OCI-LY1 (cell line): ENCODE measurements around the gene NRSN2.

Experiments used
- H2AFZ ChIP-seq: fragments of 200-600 bp; sonication (generic), shearing (Covaris generic); 2 replicates; pipeline ENCODE4 v1.6.0; 2014; ENCODE audit warnings: antibody characterized with exemption, mild to moderate bottlenecking, low read length
- H3F3A ChIP-seq: fragments of 200-600 bp; sonication (generic), shearing (Covaris generic); 2 replicates; pipeline ENCODE4 v1.6.0; 2014; ENCODE audit warnings: mild to moderate bottlenecking, antibody characterized with exemption, low read length, moderate library complexity; ENCODE audit not compliant: insufficient read depth
- H3K27ac ChIP-seq: fragments of 200-600 bp; sonication (generic); 2 replicates; pipeline ENCODE4 v1.5.1; 2014; ENCODE audit warnings: low read length, mixed run types, mild to moderate bottlenecking, low read depth; ENCODE audit not compliant: poor library complexity, severe bottlenecking
- H3K27me3 ChIP-seq: fragments of 200-600 bp; sonication (generic); 2 replicates; pipeline ENCODE4 v1.6.0; 2014; ENCODE audit warnings: antibody characterized with exemption, mild to moderate bottlenecking, low read length, moderate library complexity; ENCODE audit not compliant: insufficient read depth
- H3K36me3 ChIP-seq: fragments of 200-600 bp; sonication (generic); 2 replicates; pipeline ENCODE4 v1.6.1; 2014; ENCODE audit warnings: mild to moderate bottlenecking, antibody characterized with exemption, low read length, moderate library complexity, mixed read lengths; ENCODE audit not compliant: insufficient read depth
- H3K4me1 ChIP-seq: fragments of 200-600 bp; sonication (generic); 2 replicates; pipeline ENCODE4 v1.5.1; 2014; ENCODE audit warnings: mild to moderate bottlenecking, low read length, moderate library complexity; ENCODE audit not compliant: insufficient read depth, severe bottlenecking
- H3K4me2 ChIP-seq: fragments of 200-600 bp; sonication (generic), shearing (Covaris generic); 2 replicates; pipeline ENCODE4 v1.6.1; 2014; ENCODE audit warnings: low read length
- H3K4me3 ChIP-seq: fragments of 200-600 bp; sonication (generic); 2 replicates; pipeline ENCODE4 v1.5.1; 2014; ENCODE audit warnings: low read length, low read depth, mild to moderate bottlenecking, mixed read lengths; ENCODE audit not compliant: poor library complexity, severe bottlenecking
- H3K79me2 ChIP-seq: fragments of 200-600 bp; shearing (Covaris generic); 2 replicates; pipeline ENCODE4 v1.6.1; 2016; ENCODE audit warnings: mixed run types, low read length, mixed read lengths; ENCODE audit not compliant: insufficient read depth
- H3K9ac ChIP-seq: fragments of 200-600 bp; sonication (generic), shearing (Covaris generic); 2 replicates; pipeline ENCODE4 v1.6.1; 2014; ENCODE audit warnings: mild to moderate bottlenecking, low read length, mixed read lengths
- H3K9me2 ChIP-seq: fragments of 200-600 bp; sonication (generic), shearing (Covaris generic); 2 replicates; pipeline ENCODE4 v1.6.1; 2014; ENCODE audit warnings: low read depth, mild to moderate bottlenecking, low read length, mixed read lengths
- H3K9me3 ChIP-seq: fragments of 200-600 bp; shearing (Covaris generic); 2 replicates; pipeline ENCODE4 v1.6.1; 2014; ENCODE audit warnings: low read length, mixed read lengths
- H4K20me1 ChIP-seq: fragments of 200-600 bp; sonication (generic), shearing (Covaris generic); 2 replicates; pipeline ENCODE4 v1.6.0; 2016; ENCODE audit warnings: mild to moderate bottlenecking, low read length; ENCODE audit not compliant: insufficient read depth
- CTCF ChIP-seq: fragments of 200-600 bp; sonication (generic), shearing (Covaris generic); IDR thresholded peaks from 2 replicates; pipeline ENCODE4 v1.5.1; 2017; ENCODE audit warnings: mild to moderate bottlenecking, antibody characterized with exemption, low read length, moderate library complexity, mixed read lengths
- EZH2 ChIP-seq: fragments of 200-600 bp; sonication (generic), shearing (Covaris generic); IDR thresholded peaks from 2 replicates; pipeline ENCODE4 v1.8.0; 2017; ENCODE audit warnings: borderline replicate concordance, mixed run types, mild to moderate bottlenecking, antibody characterized with exemption, low read length, moderate library complexity, mixed read lengths

NRSN2 gene

DNA sequence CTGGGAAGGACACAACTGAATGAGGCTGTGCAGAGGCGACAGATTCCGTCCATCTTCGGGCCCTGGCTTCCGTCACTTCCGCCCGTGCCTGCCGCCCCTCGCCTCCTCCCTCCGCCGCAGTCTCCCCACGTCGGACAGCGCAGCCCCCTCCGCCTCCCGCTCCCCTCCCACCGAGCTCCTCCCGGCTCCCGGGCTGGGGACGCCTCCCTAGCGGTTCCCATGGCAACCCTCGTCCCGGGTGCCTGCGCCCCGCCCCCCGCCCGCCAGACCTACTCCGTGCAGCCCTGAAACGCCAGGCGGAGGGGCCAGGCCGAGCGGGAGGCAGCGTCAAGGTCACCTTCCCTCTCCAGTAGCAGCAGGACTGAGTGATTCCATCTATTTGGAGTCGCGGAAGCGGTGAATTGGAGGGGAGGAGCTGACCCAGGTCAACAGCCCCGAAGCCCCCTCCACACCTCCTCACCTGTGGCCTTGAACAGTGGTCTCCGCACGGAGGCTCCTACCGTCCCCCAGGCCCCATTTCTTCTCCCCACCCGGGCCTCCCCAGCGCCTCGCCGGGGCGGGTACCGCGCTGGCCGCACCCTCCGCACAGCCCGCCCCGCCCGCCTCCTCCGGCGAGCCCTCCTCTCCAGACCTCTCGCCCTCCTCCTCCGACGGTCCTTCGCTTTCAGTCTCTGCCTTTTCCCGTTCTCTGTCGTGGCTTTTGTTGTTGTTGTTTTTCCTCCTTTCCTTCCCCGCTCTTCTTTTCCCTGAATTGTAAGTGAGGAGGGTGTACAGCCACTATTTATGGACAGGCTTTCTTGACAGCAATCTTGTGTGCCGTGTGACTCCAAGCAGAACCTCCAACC, 951 bp downstream of the NRSN2 start:
- H3K36me3 ChIP-seq: peaks cover 9% of the 10 kb centered on the region
- peak overlapping the region; percentile 82 for H3K4me2 ChIP-seq
- H3K9ac ChIP-seq: peak overlapping the region; percentile 92
- H3F3A ChIP-seq: no peaks in the 10 kb centered on the region
- H2AFZ ChIP-seq: no peak overlapping the region
- no peaks in the 10 kb centered on the region for H3K79me2 ChIP-seq
- no peaks in the 10 kb centered on the region for H3K9me3 ChIP-seq
- peak overlapping the region; percentile 90 for H3K4me3 ChIP-seq
- peak overlapping the region; percentile 81 for H3K27ac ChIP-seq
- no peaks in the 10 kb centered on the region for H4K20me1 ChIP-seq
- H3K4me1 ChIP-seq: peaks cover 13% of the 10 kb centered on the region
- no peaks in the 10 kb centered on the region for H3K27me3 ChIP-seq
- TF ChIP-seq CTCF (no peak), EZH2 (no peak)
- H3K9me2 ChIP-seq: no peaks in the 10 kb centered on the region

DNA sequence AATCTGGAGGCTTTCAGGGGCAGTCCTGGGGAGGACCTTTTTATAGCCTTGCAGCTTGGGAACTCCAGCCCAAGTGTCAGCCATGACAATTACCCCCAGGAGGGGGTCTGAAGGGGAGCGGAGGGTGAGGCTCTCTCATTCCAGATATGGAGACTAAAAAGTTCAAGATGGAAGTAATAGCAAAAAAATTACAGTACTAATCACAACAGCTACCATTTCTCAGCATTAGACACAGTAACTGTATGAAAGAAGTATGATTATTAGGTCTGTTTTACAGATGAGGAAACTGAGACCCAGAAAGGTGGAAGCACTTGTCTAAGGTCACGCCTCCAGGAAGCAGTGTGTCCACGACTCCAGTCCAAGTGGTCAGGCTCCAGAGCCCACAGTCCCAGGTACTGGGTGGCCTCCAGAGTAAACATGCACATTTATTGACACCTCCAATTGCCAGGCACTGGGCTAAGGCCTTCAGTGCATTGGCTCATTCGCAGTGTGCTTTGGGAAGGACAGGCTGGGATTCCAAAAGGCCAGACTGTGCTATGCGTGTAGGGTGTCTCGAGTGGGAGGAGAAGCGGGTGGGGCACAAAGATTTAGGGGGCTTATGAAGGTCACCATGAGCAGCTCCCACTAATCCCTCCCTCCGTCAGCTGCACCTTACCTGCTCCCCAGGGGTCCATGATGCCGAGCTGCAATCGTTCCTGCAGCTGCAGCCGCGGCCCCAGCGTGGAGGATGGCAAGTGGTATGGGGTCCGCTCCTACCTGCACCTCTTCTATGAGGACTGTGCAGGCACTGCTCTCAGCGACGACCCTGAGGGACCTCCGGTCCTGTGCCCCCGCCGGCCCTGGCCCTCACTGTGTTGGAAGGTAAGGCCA, 2.3 kb downstream of the NRSN2 start:
- Histone ChIP-seq H3K9ac (no peak overlapping the region), H2AFZ (no peak overlapping the region), H3F3A (no peaks in the 10 kb centered on the region), H3K9me3 (no peaks in the 10 kb centered on the region), H3K79me2 (no peaks in the 10 kb centered on the region), H3K27ac (no peak overlapping the region), H3K4me1 (peaks cover 13% of the 10 kb centered on the region), H3K27me3 (no peaks in the 10 kb centered on the region), H4K20me1 (no peaks in the 10 kb centered on the region), H3K4me3 (no peak overlapping the region), H3K4me2 (no peak overlapping the region), H3K36me3 (peaks cover 9% of the 10 kb centered on the region), H3K9me2 (no peaks in the 10 kb centered on the region)
- TF ChIP-seq EZH2 (no peak), CTCF (no peak)

DNA sequence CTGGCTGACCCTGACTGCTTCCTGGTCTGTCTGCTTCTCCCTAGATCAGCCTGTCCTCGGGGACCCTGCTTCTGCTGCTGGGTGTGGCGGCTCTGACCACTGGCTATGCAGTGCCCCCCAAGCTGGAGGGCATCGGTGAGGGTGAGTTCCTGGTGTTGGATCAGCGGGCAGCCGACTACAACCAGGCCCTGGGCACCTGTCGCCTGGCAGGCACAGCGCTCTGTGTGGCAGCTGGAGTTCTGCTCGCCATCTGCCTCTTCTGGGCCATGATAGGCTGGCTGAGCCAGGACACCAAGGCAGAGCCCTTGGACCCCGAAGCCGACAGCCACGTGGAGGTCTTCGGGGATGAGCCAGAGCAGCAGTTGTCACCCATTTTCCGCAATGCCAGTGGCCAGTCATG, 6.3 kb downstream of the NRSN2 start:
- Histone ChIP-seq H3K4me1 (peaks cover 5% of the 10 kb centered on the region), H3K4me2 (no peak overlapping the region), H3K27ac (no peak overlapping the region), H3K36me3 (peaks cover 9% of the 10 kb centered on the region), H3K27me3 (no peaks in the 10 kb centered on the region), H3K9me3 (no peaks in the 10 kb centered on the region), H3K4me3 (no peak overlapping the region), H3F3A (no peaks in the 10 kb centered on the region), H3K9ac (no peak overlapping the region), H3K79me2 (no peaks in the 10 kb centered on the region), H3K9me2 (no peaks in the 10 kb centered on the region), H4K20me1 (no peaks in the 10 kb centered on the region), H2AFZ (no peak overlapping the region)
- TF ChIP-seq CTCF: no peak
- TF ChIP-seq EZH2: no peak
